GM21423 (cell line): ENCODE data around the gene PRAMEF10.
"Not testable (repeated sequence)": the region's sequence is repeated elsewhere in the genome, so short reads cannot be mapped to it uniquely, and the experiment has no call there.

Experiments used
- ATAC-seq: cut with Tn5 transposase; IDR thresholded peaks from one replicate; pipeline ENCODE4 v1.9.1; 2021; ENCODE audit warnings: mild to moderate bottlenecking, moderate library complexity; ENCODE audit not compliant: unreplicated experiment

Gene PRAMEF10

DNA sequence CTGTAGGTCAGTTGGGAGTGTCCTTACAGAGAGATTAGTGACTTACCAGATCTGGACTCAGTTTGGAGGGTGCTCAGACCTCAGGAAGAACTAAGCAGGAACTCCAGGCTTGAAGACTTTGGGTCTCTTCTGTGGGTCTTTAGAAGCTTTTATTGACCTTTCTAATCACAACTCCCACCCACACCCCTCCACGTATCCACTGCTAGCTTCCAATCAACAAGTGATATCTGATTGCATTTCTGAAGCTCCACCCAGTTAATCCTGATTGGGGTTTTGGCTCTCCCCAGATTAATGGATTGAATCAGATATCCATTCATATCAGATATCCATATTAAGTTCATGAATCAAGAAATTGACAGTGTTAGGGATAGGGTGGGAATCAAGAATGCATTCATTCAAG, at the start of gene PRAMEF10:
TSS of gene PRAMEF10 (minus strand) at position 101 of the 400 bp plus-strand sequence. CDS start 2,423 bp downstream, outside the sequence.
- ATAC-seq, result not testable (repeated sequence)

DNA sequence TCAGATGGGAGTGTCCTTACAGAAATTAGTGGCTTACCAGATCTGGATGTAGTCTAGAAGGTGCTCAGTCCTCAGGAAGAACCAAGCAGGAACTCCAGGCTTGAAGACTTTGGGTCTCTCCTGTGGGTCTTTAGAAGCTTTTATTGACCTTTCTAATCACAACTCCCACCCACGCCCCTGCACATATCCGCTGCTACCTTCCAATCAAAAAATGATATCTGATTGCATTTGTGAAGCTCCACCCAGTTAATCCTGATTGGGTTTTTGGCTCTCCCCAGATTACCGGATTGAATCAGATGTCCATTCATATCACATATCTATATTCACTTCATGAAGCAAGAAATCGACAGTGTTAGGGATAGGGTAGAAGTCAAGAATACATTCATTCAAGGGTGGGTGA, 49.4 kb upstream of the PRAMEF10 start, which contains the start of gene PRAMEF6:
TSS of gene PRAMEF6 (minus strand) at position 101 of the 400 bp plus-strand sequence. CDS start 5,062 bp downstream, outside the sequence.
- ATAC-seq, result not testable (repeated sequence)

DNA sequence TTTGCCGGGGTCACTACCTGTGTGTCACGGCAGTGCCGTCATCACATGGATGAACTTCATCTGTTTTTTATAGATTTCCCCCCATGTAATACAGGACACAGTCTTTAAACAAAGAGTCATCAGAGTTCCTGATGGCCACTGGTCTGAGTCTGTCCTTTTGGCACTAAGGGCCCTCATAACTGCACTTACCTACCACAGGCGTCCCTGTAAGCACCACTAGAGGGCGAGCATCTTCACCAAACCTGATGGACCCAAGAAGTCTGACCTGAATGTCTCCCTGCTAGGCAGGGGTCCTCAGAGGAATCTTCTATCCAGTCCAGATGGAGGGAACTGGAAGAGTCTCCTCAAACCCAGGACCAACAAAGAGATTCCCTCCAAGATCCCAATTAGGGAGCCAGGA, 26.3 kb upstream of the PRAMEF10 start:
- ATAC-seq, result not testable (repeated sequence)

- not testable (repeated sequence) for ATAC-seq
Measured at GRCh38 chr1:12921749-12922148, 23.7 kb upstream of the PRAMEF10 start.

DNA sequence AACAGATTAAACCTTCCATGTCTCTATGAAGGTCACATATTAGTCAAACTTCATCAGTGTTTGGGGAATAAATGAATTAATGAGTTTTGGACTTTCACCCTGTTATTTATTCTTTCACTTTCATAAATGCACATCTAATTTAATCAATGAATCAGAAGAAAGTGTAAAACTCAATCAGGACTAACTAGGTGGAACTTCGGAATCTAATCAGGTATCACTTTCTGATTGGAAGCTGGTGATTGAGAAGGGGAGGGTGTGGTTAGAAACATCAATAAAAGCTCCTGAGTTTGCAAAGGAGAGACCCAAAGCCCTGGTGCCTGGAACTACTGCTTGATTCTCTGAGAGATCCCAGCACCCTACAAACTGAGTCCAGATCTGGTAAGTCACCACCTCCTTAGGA, 18.2 kb upstream of the PRAMEF10 start, which contains the start of gene PRAMEF7:
TSS of gene PRAMEF7 (plus strand) at position 301 of the 400 bp plus-strand sequence. CDS start 1,083 bp downstream, outside the sequence.
- not testable (repeated sequence) for ATAC-seq

- ATAC-seq, result not testable (repeated sequence)
Measured at GRCh38 chr1:12903793-12904572, 5.9 kb upstream of the PRAMEF10 start.

- not testable (repeated sequence) for ATAC-seq
Measured at GRCh38 chr1:12899186-12899585, 1.1 kb upstream of the PRAMEF10 start.

DNA sequence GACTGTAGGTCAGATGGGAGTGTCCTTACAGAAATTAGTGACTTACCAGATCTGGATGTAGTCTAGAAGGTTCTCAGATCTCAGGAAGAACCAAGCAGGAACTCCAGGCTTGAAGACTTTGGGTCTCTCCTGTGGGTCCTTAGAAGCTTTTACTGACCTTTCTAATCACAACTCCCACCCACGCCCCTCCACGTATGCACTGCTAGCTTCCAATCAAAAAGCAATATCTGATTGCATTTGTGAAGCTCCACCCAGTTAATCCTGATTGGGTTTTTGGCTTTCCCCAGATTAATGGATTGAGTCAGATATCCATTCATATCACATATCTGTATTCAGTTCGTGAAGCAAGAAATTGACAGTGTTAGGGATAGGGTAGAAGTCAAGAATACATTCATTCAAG, 12.0 kb downstream of the PRAMEF10 start, which contains the start of gene PRAMEF4:
TSS of gene PRAMEF4 (minus strand) at position 101 of the 400 bp plus-strand sequence. CDS start 2,807 bp downstream, outside the sequence.
- ATAC-seq, result not testable (repeated sequence)

DNA sequence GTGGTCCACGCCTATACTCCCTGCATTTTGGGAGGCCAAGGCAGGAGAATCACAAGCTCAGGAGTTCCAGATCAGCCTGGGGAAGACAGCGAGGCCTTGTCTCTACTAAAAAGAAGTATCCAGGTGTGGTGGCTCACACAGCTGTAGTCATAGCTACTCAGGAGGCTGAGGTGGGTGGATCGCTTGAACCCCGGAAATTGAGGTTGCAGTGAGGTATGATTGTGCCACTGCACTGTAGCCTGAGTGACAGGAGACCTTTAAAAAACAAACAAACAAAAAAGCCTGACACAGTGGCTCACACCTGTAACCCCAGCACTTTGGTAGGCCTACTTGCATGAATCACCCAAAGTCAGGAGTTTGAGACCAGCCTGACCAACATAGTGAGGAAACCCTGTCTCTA, 19.6 kb downstream of the PRAMEF10 start:
- ATAC-seq, result not testable (repeated sequence)

- not testable (repeated sequence) for ATAC-seq
Measured at GRCh38 chr1:12863131-12863880, 34.8 kb downstream of the PRAMEF10 start.

DNA sequence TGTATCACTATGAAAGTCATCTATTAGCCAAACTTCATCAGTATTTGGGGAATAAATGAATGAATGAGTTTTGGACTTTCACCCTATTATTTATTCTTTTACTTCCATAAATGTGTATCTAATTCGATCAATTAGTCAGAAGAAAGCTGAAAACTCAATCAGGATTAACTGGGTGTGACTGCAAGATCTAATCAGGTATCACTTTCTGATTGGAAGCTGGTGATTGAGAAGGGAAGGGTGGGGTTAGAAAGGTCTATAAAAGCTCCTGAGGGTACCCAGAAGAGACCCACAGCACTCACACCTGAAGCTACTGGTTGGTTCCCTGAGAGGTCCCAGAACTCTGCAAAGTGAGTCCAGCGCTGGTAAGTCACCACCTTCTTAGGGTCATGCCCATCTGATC, 41.3 kb downstream of the PRAMEF10 start, which contains the start of gene PRAMEF2:
TSS of gene PRAMEF2 (plus strand) at position 301 of the 400 bp plus-strand sequence. CDS start 1,924 bp downstream, outside the sequence.
- not testable (repeated sequence) for ATAC-seq

GRCh38 chr1:12851779-12852178, 46.3 kb downstream of the PRAMEF10 start:
- no peak for ATAC-seq

DNA sequence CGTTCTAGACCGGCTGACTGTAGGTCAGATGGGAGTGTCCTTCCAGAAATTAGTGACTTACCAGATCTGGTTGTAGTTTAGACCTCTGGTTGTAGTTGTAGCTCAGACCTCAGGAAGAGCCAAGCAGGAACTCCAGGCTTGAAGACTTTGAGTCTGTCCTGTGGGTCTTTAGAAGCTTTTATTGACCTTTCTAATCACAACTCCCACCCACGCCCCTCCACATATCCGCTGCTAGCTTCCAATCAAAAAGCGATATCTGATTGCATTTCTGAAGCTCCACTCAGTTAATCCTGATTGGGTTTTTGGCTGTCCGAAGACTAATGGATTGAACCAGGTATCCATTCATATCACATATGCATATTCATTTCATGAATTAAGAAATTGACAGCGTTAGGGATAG, 49.5 kb downstream of the PRAMEF10 start, which contains the start of gene HNRNPCL1:
TSS of gene HNRNPCL1 (minus strand) at position 101 of the 400 bp plus-strand sequence. CDS start 431 bp downstream, outside the sequence.
- ATAC-seq, result not testable (repeated sequence)
